Endothelial cell (in vitro differentiated cells): Measurements from ENCODE around the gene CFL1. TPM values are rescaled to one million over a fixed set of nuclear protein-coding genes. Genes with fewer than 3 reads are reported as not detected.

ENCODE experiments used
- DNase-seq: peaks from one replicate; pipeline ENCODE4 v3.0.0; 2021; ENCODE audit warnings: low spot score
- H3K27ac Mint-ChIP-seq: one replicate; pipeline ENCODE4 v1.8.0; 2021; ENCODE audit warnings: mixed read lengths, inconsistent platforms; ENCODE audit not compliant: unreplicated experiment
- H3K27me3 Mint-ChIP-seq: one replicate; pipeline ENCODE4 v1.8.0; 2021; ENCODE audit warnings: mild to moderate bottlenecking, moderate library complexity, mixed read lengths, inconsistent platforms; ENCODE audit not compliant: unreplicated experiment
- H3K36me3 Mint-ChIP-seq: one replicate; pipeline ENCODE4 v1.8.0; 2021; ENCODE audit warnings: mild to moderate bottlenecking, low read depth, mixed read lengths, inconsistent platforms; ENCODE audit not compliant: unreplicated experiment
- H3K4me1 Mint-ChIP-seq: one replicate; pipeline ENCODE4 v1.8.0; 2021; ENCODE audit warnings: mild to moderate bottlenecking, mixed read lengths, inconsistent platforms; ENCODE audit not compliant: unreplicated experiment
- H3K4me3 Mint-ChIP-seq: one replicate; pipeline ENCODE4 v1.8.0; 2021; ENCODE audit warnings: mild to moderate bottlenecking, mixed read lengths, inconsistent platforms; ENCODE audit not compliant: unreplicated experiment
- H3K9me3 Mint-ChIP-seq: one replicate; pipeline ENCODE4 v1.8.0; 2021; ENCODE audit warnings: mixed read lengths, inconsistent platforms; ENCODE audit not compliant: unreplicated experiment
- long read RNA-seq: library from polyadenylated mRNA; unstranded; transcript quantifications from one replicate; pipeline ENCODE4 v2.0.0, GENCODE V29; 2020; ENCODE audit not compliant: unreplicated experiment
- total RNA-seq: library from RNA; stranded (reverse); fragmentation: NEBNext Ultra II Directional; extraction: Animal tissue kit (Norgen Biotek cat#: 25700); gene quantifications from one replicate; pipeline ENCODE4 v1.2.1, GENCODE V29; 2021; ENCODE audit not compliant: unreplicated experiment
- TF ChIP-seq, protein P1 (sequence below): fragments of 200-600 bp; sonication (generic); IDR thresholded peaks from one replicate; pipeline ENCODE4 v1.5.0; 2021; ENCODE audit warnings: antibody characterized with exemption; ENCODE audit not compliant: unreplicated experiment

CFL1 gene
- total RNA-seq, result 1,740 TPM
- long read RNA-seq, transcript CFL1-209 (3 exons, 647 nt), result minor isoform, 19 of 2,702 reads
- long read RNA-seq, transcript CFL1-201 (4 exons, 1,234 nt), result major isoform, 2,643 of 2,702 reads
- long read RNA-seq, partial matches to known transcripts, result 2 of 2,702 reads
- long read RNA-seq, other reads (novel, unspliced or antisense), result 32 of 2,702 reads

DNA sequence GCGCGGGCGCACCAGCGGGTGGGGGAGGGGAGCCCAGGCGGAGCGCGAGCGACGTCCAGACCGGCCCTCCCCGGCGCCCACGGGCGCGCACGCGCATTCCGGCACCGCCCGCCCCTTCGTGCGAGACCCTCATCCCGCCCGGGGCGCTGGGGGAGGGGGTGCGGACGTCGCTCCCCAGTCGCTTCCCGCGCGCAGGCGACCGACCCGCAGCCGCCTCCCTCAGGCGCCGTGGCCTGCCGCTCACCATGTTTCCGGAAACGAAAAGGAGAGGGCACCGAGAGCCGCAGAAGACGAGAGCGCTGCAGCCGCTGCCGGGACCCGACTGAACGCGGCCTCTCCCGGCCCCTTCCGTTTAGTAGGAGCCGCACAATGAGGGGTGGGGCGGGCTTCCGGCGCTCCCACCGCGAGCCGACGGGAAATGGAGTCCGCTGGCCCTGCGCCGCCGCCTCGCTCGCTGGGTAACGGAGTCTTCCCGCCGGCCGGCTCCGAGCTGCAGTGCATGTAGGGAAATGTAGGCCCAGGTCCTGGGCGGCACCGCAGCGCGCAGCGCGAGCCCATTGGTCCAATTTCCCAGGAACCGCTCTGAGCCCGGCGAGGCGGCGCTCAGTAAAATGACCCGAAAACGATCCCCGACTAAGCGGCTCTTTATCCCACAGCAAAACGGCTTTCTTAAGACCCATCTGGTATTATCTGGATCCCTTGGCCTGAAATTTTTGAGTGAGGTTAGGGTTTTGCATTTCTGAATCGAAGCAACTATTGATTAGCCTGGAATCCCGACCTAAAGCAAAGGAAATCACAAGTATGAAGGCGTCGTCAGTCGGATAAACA lies at the start of gene CFL1:
CFL1 (minus strand) TSS at position 328 of the 828 bp plus-strand sequence; CDS start at position 247, 81 bp downstream.
- Mint-ChIP-seq H3K27me3 (peaks cover 45% of the 10 kb centered on the region), H3K9me3 (no peaks in the 10 kb centered on the region), H3K36me3 (peaks cover 50% of the 10 kb centered on the region), H3K4me1 (peaks cover 55% of the 10 kb centered on the region), H3K27ac (peak within 1 kb of the TSS; percentile 97), H3K4me3 (peak within 1 kb of the TSS; percentile 97)
- peak; percentile 98 for DNase-seq
- TF ChIP-seq, protein P1, sequence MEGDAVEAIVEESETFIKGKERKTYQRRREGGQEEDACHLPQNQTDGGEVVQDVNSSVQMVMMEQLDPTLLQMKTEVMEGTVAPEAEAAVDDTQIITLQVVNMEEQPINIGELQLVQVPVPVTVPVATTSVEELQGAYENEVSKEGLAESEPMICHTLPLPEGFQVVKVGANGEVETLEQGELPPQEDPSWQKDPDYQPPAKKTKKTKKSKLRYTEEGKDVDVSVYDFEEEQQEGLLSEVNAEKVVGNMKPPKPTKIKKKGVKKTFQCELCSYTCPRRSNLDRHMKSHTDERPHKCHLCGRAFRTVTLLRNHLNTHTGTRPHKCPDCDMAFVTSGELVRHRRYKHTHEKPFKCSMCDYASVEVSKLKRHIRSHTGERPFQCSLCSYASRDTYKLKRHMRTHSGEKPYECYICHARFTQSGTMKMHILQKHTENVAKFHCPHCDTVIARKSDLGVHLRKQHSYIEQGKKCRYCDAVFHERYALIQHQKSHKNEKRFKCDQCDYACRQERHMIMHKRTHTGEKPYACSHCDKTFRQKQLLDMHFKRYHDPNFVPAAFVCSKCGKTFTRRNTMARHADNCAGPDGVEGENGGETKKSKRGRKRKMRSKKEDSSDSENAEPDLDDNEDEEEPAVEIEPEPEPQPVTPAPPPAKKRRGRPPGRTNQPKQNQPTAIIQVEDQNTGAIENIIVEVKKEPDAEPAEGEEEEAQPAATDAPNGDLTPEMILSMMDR, result no peak

DNA sequence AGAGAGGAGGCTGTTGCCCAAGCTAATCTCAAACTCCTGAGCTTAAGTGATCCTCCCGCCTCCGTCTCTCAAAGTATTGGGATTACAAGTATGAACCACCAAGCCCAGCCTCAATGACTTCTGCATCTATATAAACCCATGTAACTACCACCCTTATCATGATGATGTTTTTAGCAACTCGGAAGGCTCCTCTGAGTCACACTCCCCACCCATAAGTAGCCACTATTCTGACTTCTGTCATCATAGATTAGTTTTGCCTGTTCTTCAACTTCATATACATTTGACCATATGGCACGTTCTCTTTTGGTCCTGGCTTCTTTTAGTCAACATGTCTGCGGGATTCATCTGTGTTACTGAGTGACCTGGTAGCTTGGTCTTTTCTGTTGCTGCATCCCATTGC lies 48.6 kb upstream of the CFL1 start:
- DNase-seq, result no peak
- peaks cover 11% of the 10 kb centered on the region for H3K27me3 Mint-ChIP-seq
- H3K9me3 Mint-ChIP-seq, result no peaks in the 10 kb centered on the region
- no peaks in the 10 kb centered on the region for H3K36me3 Mint-ChIP-seq
- no peak overlapping the region for H3K27ac Mint-ChIP-seq
- TF ChIP-seq, protein P1, result no peak
- H3K4me1 Mint-ChIP-seq, result no peaks in the 10 kb centered on the region
- H3K4me3 Mint-ChIP-seq, result no peak overlapping the region

DNA sequence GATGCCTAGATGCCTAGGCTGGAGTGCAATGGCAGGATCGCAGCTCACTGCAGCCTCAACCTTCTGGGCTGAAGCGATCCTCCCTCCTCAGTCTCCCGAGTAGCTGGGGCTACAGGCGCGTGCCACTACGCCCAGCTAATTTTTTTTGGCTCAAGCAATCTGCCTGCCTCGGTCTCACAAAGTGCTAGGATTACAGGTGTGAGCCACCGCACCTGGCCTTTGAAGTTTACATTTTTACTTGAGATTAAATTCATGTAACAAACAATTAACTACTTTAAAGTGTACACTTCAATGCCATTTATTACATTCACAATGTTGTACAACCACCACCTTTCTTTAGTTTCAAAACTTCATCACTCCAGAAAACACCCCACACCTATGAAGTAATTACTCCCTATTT lies 45.7 kb upstream of the CFL1 start:
- no peaks in the 10 kb centered on the region for H3K9me3 Mint-ChIP-seq
- H3K36me3 Mint-ChIP-seq, result no peaks in the 10 kb centered on the region
- DNase-seq, result no peak
- no peak overlapping the region for H3K27ac Mint-ChIP-seq
- H3K27me3 Mint-ChIP-seq, result peaks cover 16% of the 10 kb centered on the region
- TF ChIP-seq, protein P1, result no peak
- H3K4me1 Mint-ChIP-seq, result peaks cover 2% of the 10 kb centered on the region
- H3K4me3 Mint-ChIP-seq, result no peak overlapping the region

DNA sequence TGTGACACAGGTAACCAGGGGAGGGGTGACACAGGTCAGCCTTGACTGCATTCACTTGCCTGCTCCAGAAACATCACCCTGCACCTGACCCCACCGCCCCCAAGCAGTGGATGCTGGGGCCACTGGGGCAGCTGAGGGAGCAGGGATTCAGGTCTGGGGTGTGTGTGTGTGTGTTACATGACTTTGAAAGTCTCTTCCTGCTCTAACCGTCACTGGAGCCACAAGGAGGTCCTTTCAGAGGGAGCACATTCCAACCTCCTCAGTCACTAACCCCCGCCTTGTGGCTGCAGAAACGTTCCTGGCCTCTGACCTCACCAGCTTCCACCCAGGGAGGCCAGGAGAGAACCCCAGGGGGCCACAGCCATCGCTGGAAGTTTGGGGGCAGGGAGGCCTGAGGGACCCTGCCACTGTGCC lies 45.1 kb upstream of the CFL1 start:
- TF ChIP-seq, protein P1, result no peak
- H3K36me3 Mint-ChIP-seq, result no peaks in the 10 kb centered on the region
- no peak for DNase-seq
- no peak overlapping the region for H3K4me3 Mint-ChIP-seq
- peaks cover 18% of the 10 kb centered on the region for H3K27me3 Mint-ChIP-seq
- no peak overlapping the region for H3K27ac Mint-ChIP-seq
- no peaks in the 10 kb centered on the region for H3K9me3 Mint-ChIP-seq
- H3K4me1 Mint-ChIP-seq, result peaks cover 3% of the 10 kb centered on the region

DNA sequence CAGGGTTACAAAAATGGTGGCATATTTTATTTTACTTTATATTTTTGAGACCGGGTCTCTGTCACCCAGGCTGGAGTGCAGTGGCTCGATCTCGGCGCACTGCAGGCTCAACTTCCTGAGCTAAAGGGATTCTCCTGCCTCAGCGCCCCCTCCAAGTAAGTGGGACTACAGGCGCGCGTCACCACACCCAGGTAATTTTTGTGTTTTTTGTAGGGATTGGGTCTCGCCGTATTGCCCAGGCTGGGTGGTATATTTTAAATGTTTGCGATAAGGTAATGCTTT lies 42.9 kb upstream of the CFL1 start:
- DNase-seq, result no peak
- peaks cover 17% of the 10 kb centered on the region for H3K27me3 Mint-ChIP-seq
- no peaks in the 10 kb centered on the region for H3K36me3 Mint-ChIP-seq
- no peak overlapping the region for H3K27ac Mint-ChIP-seq
- no peaks in the 10 kb centered on the region for H3K9me3 Mint-ChIP-seq
- peaks cover 3% of the 10 kb centered on the region for H3K4me1 Mint-ChIP-seq
- TF ChIP-seq, protein P1, result no peak
- H3K4me3 Mint-ChIP-seq, result no peak overlapping the region
